Subcutaneous abdominal adipose tissue (tissue), 5 donors: Measurements from ENCODE around the gene HECTD2.
"Not testable (repeated sequence)": the region's sequence is repeated elsewhere in the genome, so short reads cannot be mapped to it uniquely, and the experiment has no call there.

ENCODE experiments used
- H3K27ac ChIP-seq: one replicate; pipeline ENCODE4 v1.7.0; 2013; ENCODE audit warnings: low read depth, mild to moderate bottlenecking, inconsistent platforms, low read length, moderate library complexity
- H3K27me3 ChIP-seq, 5 donors: one replicate each; pipeline ENCODE4 v1.7.0; 2013; ENCODE audit warnings: low read length in 5 of 5, inconsistent platforms in 1 of 5; ENCODE audit not compliant: control insufficient read depth in 5 of 5, insufficient read depth in 4 of 5
- H3K36me3 ChIP-seq, 5 donors: one replicate each; pipeline ENCODE4 v1.7.0; 2013; ENCODE audit warnings: low read length in 5 of 5; ENCODE audit not compliant: control insufficient read depth in 5 of 5, insufficient read depth in 5 of 5
- H3K4me1 ChIP-seq, 5 donors: one replicate each; pipeline ENCODE4 v1.7.0; 2013; ENCODE audit warnings: low read length in 5 of 5, mild to moderate bottlenecking in 3 of 5, moderate library complexity in 1 of 5; ENCODE audit not compliant: control insufficient read depth in 5 of 5, insufficient read depth in 5 of 5
- H3K4me3 ChIP-seq, 5 donors: one replicate each; pipeline ENCODE4 v1.7.0; 2013; ENCODE audit warnings: low read length in 5 of 5, low read depth in 1 of 5
- H3K9ac ChIP-seq, 5 donors: one replicate each; pipeline ENCODE4 v1.7.0; 2013; ENCODE audit warnings: low read length in 5 of 5, mild to moderate bottlenecking in 4 of 5, moderate library complexity in 3 of 5
- H3K9me3 ChIP-seq, 5 donors: one replicate each; pipeline ENCODE4 v1.7.0; 2013; ENCODE audit warnings: low read length in 5 of 5; ENCODE audit not compliant: control insufficient read depth in 5 of 5
- donor health status: healthy.
- donor health status: healthy.
- donor health status: healthy.
- donor health status: healthy.
- donor health status: healthy.

Gene HECTD2

DNA sequence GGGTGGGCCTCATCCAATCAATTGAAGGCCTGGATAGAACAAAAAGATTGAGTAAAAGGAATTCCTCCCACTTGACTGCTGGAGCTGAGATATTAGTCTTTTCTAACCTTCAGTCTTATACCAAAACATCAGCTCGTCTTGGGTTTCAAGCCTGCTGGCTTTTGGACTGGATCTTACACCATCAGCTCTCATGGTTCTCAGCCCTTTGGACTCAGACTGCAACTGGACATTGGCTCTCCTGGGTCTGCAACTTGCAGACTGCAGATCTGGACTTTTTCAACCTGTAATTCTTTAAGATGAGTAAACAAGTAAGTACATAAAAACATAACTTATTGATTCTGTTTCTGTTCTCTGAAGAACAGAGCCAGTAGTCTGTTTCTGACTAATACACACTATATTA lies 149.0 kb downstream of the HECTD2 start:
- Histone ChIP-seq H3K9ac (no peak overlapping the region), H3K4me3 (no peak overlapping the region), H3K27me3 (no peaks in the 10 kb centered on the region), H3K36me3 (no peaks in the 10 kb centered on the region), H3K9me3 (no peaks in the 10 kb centered on the region), H3K27ac (no peak overlapping the region), H3K4me1 (peaks cover 0 to 7% (median 0%) of the 10 kb centered on the region in 5 donors)

DNA sequence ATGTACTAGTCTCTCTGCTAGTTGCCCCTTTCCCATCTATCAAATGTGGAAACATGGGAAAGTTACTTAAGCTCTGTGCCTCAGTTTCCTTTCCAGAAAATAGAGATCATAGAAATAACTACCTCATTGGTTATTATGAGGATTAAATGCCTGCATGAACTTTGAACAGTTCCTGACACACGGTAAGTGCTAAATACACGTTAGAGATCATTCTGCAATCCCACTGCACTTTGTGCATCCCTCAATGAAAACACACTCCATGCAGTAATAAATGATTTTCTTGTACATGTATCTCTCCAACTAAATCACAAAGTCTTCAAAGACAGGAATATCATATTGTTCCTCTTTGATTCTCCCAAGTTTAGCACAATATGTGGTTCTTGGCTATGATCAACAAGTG lies 149.6 kb downstream of the HECTD2 start:
- peaks cover 0 to 7% (median 0%) of the 10 kb centered on the region in 5 donors for H3K4me1 ChIP-seq
- no peaks in the 10 kb centered on the region for H3K9me3 ChIP-seq
- no peak overlapping the region for H3K27ac ChIP-seq
- no peak overlapping the region for H3K4me3 ChIP-seq
- no peak overlapping the region for H3K9ac ChIP-seq
- H3K27me3 ChIP-seq = no peaks in the 10 kb centered on the region
- H3K36me3 ChIP-seq = no peaks in the 10 kb centered on the region

DNA sequence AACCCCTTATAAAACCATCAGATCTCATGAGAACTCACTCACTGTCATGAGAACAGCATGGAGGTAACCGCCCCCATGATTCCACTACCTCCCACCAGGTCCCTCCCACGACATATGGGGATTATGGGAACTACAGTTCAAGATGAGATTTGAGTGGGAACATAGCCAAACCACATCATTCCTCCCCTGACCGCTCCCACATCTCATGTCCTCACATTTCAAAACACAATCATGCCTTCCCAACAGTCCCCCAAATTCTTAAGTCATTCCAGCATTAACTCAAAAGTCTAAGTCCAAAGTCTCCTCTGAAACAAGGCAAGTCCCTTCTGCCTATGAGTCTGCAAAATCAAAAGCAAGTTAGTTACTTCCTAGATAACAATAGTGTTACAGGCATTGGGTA lies 150.7 kb downstream of the HECTD2 start:
- not testable (repeated sequence) for H3K36me3 ChIP-seq, H3K9ac ChIP-seq, H3K4me1 ChIP-seq, H3K27me3 ChIP-seq, H3K9me3 ChIP-seq, H3K4me3 ChIP-seq, H3K27ac ChIP-seq

DNA sequence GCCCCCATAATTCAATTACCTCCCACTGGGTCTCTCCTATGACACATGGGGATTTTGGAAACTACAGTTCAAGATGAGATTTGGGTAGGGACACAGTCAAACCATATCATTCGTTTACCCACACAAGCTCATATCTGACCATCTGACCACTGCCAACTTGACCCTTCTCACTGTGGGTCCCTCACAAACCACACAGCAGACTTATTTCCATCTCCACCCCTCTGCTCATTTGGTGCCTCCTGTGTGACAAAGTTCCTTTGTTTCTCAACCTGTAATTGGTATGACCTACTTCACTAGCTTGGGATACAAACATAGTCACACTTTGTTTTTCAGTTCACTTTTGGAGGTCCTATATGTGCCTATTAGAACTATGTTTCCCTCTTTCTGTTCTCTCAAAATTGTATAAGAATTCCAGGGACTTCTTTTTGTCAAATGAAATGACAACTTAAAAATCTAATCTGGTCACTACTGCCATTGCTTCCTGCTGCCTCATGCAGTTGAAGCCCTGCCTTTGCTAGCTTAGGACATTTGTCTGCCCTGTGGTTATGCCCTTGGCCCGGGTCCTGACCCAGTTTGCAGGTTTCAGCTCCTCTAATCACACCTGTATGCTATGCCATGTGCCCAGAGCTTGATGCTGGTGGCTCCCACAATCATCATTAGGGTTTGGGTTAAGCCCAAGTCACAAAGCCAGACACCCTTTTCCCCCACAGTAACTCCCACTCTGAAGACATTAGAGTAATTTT lies 152.9 kb downstream of the HECTD2 start:
- Histone ChIP-seq H3K36me3 (no peaks in the 10 kb centered on the region), H3K9me3 (no peaks in the 10 kb centered on the region), H3K4me1 (peaks cover 0 to 2% (median 0%) of the 10 kb centered on the region in 5 donors), H3K9ac (no peak overlapping the region), H3K27me3 (no peaks in the 10 kb centered on the region), H3K27ac (no peak overlapping the region), H3K4me3 (no peak overlapping the region)

DNA sequence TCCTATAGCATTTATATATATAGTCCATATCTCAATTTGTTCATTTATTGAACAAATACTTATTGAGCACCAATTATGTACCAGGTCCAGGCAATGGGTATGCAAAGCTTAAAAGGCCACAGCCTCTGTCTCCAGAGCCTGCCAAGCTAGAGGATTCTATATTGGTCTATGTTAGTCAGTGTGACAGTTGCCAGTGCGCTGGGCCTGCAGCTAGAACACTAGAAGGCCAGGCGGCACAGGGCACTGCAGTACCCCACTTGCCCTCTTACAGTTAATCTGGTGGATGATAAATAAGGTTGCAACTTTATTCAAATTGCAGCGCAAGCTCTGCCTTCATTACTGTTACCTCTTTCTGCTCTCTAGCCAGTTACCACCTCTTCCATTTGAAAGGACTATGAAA lies 153.9 kb downstream of the HECTD2 start:
- Histone ChIP-seq H3K4me3 (no peak overlapping the region), H3K36me3 (no peaks in the 10 kb centered on the region), H3K27ac (no peak overlapping the region), H3K9ac (no peak overlapping the region), H3K27me3 (no peaks in the 10 kb centered on the region), H3K4me1 (no peaks in the 10 kb centered on the region), H3K9me3 (no peaks in the 10 kb centered on the region)
